HFFc6 (cell line): Measurements from ENCODE around the gene WASF1. TPM values are rescaled to one million over a fixed set of nuclear protein-coding genes. Genes with fewer than 3 reads are reported as not detected.

Source experiments
- DNase-seq: peaks from one replicate; pipeline ENCODE4 v3.0.0-alpha.2; 2018
- H3K27ac Mint-ChIP-seq: 2 replicates; pipeline ENCODE4 v1.8.0; 2020; ENCODE audit warnings: mild to moderate bottlenecking, mixed read lengths
- H3K27me3 Mint-ChIP-seq: 2 replicates; pipeline ENCODE4 v1.8.0; 2021; ENCODE audit warnings: mild to moderate bottlenecking, moderate library complexity, mixed read lengths; ENCODE audit not compliant: insufficient read depth
- H3K36me3 Mint-ChIP-seq: 2 replicates; pipeline ENCODE4 v1.8.0; 2021; ENCODE audit warnings: low read depth, mixed read lengths
- H3K4me1 Mint-ChIP-seq: 2 replicates; pipeline ENCODE4 v1.8.0; 2020; ENCODE audit warnings: low read depth, mixed read lengths
- H3K4me3 Mint-ChIP-seq: 2 replicates; pipeline ENCODE4 v1.8.0; 2020; ENCODE audit warnings: mild to moderate bottlenecking, moderate library complexity, mixed read lengths
- H3K9me3 Mint-ChIP-seq: 2 replicates; pipeline ENCODE4 v1.8.0; 2020; ENCODE audit warnings: mild to moderate bottlenecking, mixed read lengths
- CTCF ChIP-seq: fragments of 200-600 bp; sonication (generic); IDR thresholded peaks from 2 replicates; pipeline ENCODE4 v1.5.0; 2021; ENCODE audit warnings: antibody characterized with exemption, mild to moderate bottlenecking
- total RNA-seq, 6 experiments: library from RNA; stranded (reverse); fragmentation: NEBNext Ultra II Directional; extraction: Animal tissue kit (Norgen Biotek cat#: 25700); gene quantifications; 2 replicates in 1 of 6; 3 replicates in 5 of 6; pipeline ENCODE4 v1.2.3, GENCODE V29; 2021

WASF1 gene
- total RNA-seq, 6 experiments from 2014 or later = 11.6 to 13.5 (median 12.3) TPM

GRCh38 chr6:110068592-110068967 lies 110.9 kb downstream of the WASF1 start:
- TF ChIP-seq CTCF = no peak
- no peak for DNase-seq
- H3K36me3 Mint-ChIP-seq = no peaks in the 10 kb centered on the region
- no peak overlapping the region for H3K4me3 Mint-ChIP-seq
- H3K27me3 Mint-ChIP-seq = peaks cover 17% of the 10 kb centered on the region
- H3K9me3 Mint-ChIP-seq = no peaks in the 10 kb centered on the region
- no peak overlapping the region for H3K27ac Mint-ChIP-seq
- no peaks in the 10 kb centered on the region for H3K4me1 Mint-ChIP-seq

- no peaks in the 10 kb centered on the region for H3K36me3 Mint-ChIP-seq
- H3K4me3 Mint-ChIP-seq = no peak overlapping the region
- H3K4me1 Mint-ChIP-seq = no peaks in the 10 kb centered on the region
- DNase-seq = no peak
- H3K9me3 Mint-ChIP-seq = no peaks in the 10 kb centered on the region
- peaks cover 17% of the 10 kb centered on the region for H3K27me3 Mint-ChIP-seq
- no peak overlapping the region for H3K27ac Mint-ChIP-seq
- TF ChIP-seq CTCF = no peak
Observed at GRCh38 chr6:110067837-110068591, 111.5 kb downstream of the WASF1 start.

DNA sequence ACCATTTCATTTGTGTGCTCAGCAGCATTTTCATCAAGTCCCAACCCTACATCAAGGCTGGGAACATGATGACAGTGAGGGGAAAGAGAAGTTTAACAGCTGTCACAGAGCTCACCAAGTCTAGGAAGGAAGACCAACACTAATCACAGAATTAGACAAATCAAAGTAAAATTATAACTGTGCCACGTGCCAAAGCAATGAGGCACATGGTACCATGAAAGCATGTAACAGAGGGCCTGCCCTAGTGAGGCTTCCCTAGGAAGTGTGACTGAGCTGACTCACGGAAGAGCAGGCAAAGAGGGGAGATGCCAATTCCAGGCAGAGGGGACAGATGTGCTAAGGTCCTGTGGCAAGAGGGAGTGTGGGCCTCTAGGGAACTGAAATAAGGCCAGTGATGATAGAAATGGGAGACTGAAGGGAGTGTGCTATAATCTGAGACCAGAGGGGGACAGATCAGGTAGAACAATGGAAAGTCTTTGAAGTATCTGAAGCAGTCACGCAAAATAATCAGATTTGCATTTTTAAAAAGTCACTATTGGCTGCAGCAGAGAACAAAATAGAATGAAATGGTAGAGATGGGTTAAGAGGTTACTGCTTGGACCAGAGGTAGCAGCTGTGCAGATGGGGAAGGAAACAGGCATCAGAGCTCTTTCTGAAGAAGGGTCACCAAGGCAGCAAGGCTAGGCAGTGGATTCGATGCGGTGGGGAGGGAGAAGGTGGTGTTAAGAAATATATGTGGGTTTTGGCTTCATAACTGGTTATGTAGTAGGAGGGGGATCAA lies 114.5 kb downstream of the WASF1 start:
- Mint-ChIP-seq H3K9me3 (no peaks in the 10 kb centered on the region), H3K36me3 (no peaks in the 10 kb centered on the region), H3K27me3 (peaks cover 31% of the 10 kb centered on the region)

GRCh38 chr6:110063594-110064263 lies 115.7 kb downstream of the WASF1 start:
- Mint-ChIP-seq H3K9me3 (no peaks in the 10 kb centered on the region), H3K27me3 (peaks cover 24% of the 10 kb centered on the region), H3K4me1 (no peaks in the 10 kb centered on the region), H3K27ac (no peak overlapping the region), H3K36me3 (no peaks in the 10 kb centered on the region), H3K4me3 (no peak overlapping the region)
- no peak for DNase-seq
- no peak for TF ChIP-seq CTCF

More for the DNA sequence above, 114.5 kb downstream of the WASF1 start:
- Mint-ChIP-seq H3K4me1 (no peaks in the 10 kb centered on the region), H3K27ac (no peak overlapping the region), H3K4me3 (no peak overlapping the region)
- no peak for DNase-seq
- TF ChIP-seq CTCF = no peak

- Mint-ChIP-seq H3K27ac (no peak overlapping the region), H3K4me3 (no peak overlapping the region), H3K9me3 (no peaks in the 10 kb centered on the region), H3K36me3 (no peaks in the 10 kb centered on the region), H3K4me1 (no peaks in the 10 kb centered on the region; the same call in 1 of the 2 replicates), H3K27me3 (peaks cover 32% of the 10 kb centered on the region)
- no peak for DNase-seq
- no peak for TF ChIP-seq CTCF
Observed at GRCh38 chr6:110055387-110055735, 124.1 kb downstream of the WASF1 start.
